H7 (cell line): Measurements from ENCODE around the gene STAT4. TPM values are rescaled to one million over a fixed set of nuclear protein-coding genes. Genes with fewer than 3 reads are reported as not detected.

Experiments used
- DNase-seq: peaks from one replicate; pipeline ENCODE4 v3.0.0; 2012
- H3K27me3 ChIP-seq: 2 replicates; pipeline ENCODE4 v1.6.0; 2011; ENCODE audit warnings: mild to moderate bottlenecking, low read length; ENCODE audit not compliant: control insufficient read depth, insufficient read depth
- H3K36me3 ChIP-seq: replicated peaks from 2 replicates; pipeline ENCODE4 v1.5.1; 2011; ENCODE audit warnings: low read length; ENCODE audit not compliant: control insufficient read depth, insufficient read depth
- H3K4me3 ChIP-seq: 2 replicates; pipeline ENCODE4 v1.5.1; 2011; ENCODE audit warnings: low read depth, mild to moderate bottlenecking, control low read depth, low read length, moderate library complexity; ENCODE audit not compliant: insufficient read depth
- total RNA-seq: library from RNA; depleted of rRNA; stranded (reverse); fragments of >200 nt; shearing (Covaris generic); gene quantifications from 2 replicates; pipeline ENCODE4 v1.2.3, GENCODE V29; 2014

Gene STAT4
- total RNA-seq, 1 experiment from 2014 or later: 1.5 TPM

- Histone ChIP-seq H3K36me3 (no peaks in the 10 kb centered on the region), H3K27me3 (no peaks in the 10 kb centered on the region), H3K4me3 (no peak overlapping the region)
- no peak for DNase-seq
Measured at GRCh38 chr2:191180276-191180675, 29.5 kb upstream of the STAT4 start.

- Histone ChIP-seq H3K27me3 (no peaks in the 10 kb centered on the region), H3K36me3 (no peaks in the 10 kb centered on the region), H3K4me3 (no peak overlapping the region)
- no peak for DNase-seq
Measured at GRCh38 chr2:191178806-191179514, 28.2 kb upstream of the STAT4 start.

GRCh38 chr2:191177751-191178736, 27.2 kb upstream of the STAT4 start:
- Histone ChIP-seq H3K27me3 (no peaks in the 10 kb centered on the region), H3K4me3 (no peak overlapping the region), H3K36me3 (no peaks in the 10 kb centered on the region)
- DNase-seq: no peak

- DNase-seq: no peak
- H3K27me3 ChIP-seq: no peaks in the 10 kb centered on the region
- H3K4me3 ChIP-seq: no peak overlapping the region
- no peaks in the 10 kb centered on the region for H3K36me3 ChIP-seq
Measured at GRCh38 chr2:191176801-191177438, 26.1 kb upstream of the STAT4 start.

- Histone ChIP-seq H3K27me3 (no peaks in the 10 kb centered on the region), H3K36me3 (no peaks in the 10 kb centered on the region), H3K4me3 (no peak overlapping the region)
- no peak for DNase-seq
Measured at GRCh38 chr2:191176305-191176704, 25.5 kb upstream of the STAT4 start.

- Histone ChIP-seq H3K27me3 (no peaks in the 10 kb centered on the region), H3K36me3 (no peaks in the 10 kb centered on the region), H3K4me3 (no peak overlapping the region)
- no peak for DNase-seq
Measured at GRCh38 chr2:191174442-191174841, 23.6 kb upstream of the STAT4 start.

GRCh38 chr2:191173206-191173605, 22.4 kb upstream of the STAT4 start:
- H3K27me3 ChIP-seq: no peaks in the 10 kb centered on the region
- no peak overlapping the region for H3K4me3 ChIP-seq
- no peaks in the 10 kb centered on the region for H3K36me3 ChIP-seq
- no peak for DNase-seq

GRCh38 chr2:191171708-191172355, 21.0 kb upstream of the STAT4 start:
- DNase-seq: no peak
- H3K27me3 ChIP-seq: no peaks in the 10 kb centered on the region
- H3K36me3 ChIP-seq: no peaks in the 10 kb centered on the region
- H3K4me3 ChIP-seq: no peak overlapping the region

- no peak for DNase-seq
- Histone ChIP-seq H3K36me3 (no peaks in the 10 kb centered on the region), H3K4me3 (no peak overlapping the region), H3K27me3 (no peaks in the 10 kb centered on the region)
Measured at GRCh38 chr2:191171286-191171685, 20.5 kb upstream of the STAT4 start.

- H3K36me3 ChIP-seq: no peaks in the 10 kb centered on the region
- H3K4me3 ChIP-seq: no peak overlapping the region
- DNase-seq: no peak
- no peaks in the 10 kb centered on the region for H3K27me3 ChIP-seq
Measured at GRCh38 chr2:191170773-191171172, 20.0 kb upstream of the STAT4 start.

GRCh38 chr2:191170301-191170636, 19.5 kb upstream of the STAT4 start:
- no peak overlapping the region for H3K4me3 ChIP-seq
- DNase-seq: no peak
- H3K36me3 ChIP-seq: no peaks in the 10 kb centered on the region
- H3K27me3 ChIP-seq: no peaks in the 10 kb centered on the region

- Histone ChIP-seq H3K4me3 (no peak overlapping the region), H3K36me3 (no peaks in the 10 kb centered on the region), H3K27me3 (no peaks in the 10 kb centered on the region)
- DNase-seq: no peak
Measured at GRCh38 chr2:191169456-191170300, 18.9 kb upstream of the STAT4 start.

GRCh38 chr2:191167766-191168165, 17.0 kb upstream of the STAT4 start:
- no peak for DNase-seq

More at GRCh38 chr2:191167766-191168165, 17.0 kb upstream of the STAT4 start:
- no peaks in the 10 kb centered on the region for H3K36me3 ChIP-seq
- H3K27me3 ChIP-seq: no peaks in the 10 kb centered on the region
- H3K4me3 ChIP-seq: no peak overlapping the region
